BE2C (cell line): ENCODE results near the gene MBD5.

Experiments
- DNase-seq: peaks from one replicate; pipeline ENCODE4 v3.0.0-alpha.2; 2020
- H3K27me3 ChIP-seq: fragments of 250-450 bp; sonication (Bioruptor Pico); 2 replicates; pipeline ENCODE4 v1.5.1; 2020; ENCODE audit warnings: mild to moderate bottlenecking
- H3K36me3 ChIP-seq: fragments of 250-450 bp; sonication (Bioruptor Pico); 2 replicates; pipeline ENCODE4 v1.5.1; 2020; ENCODE audit warnings: mild to moderate bottlenecking
- H3K4me1 ChIP-seq: fragments of 250-450 bp; sonication (Bioruptor Pico); 2 replicates; pipeline ENCODE4 v1.5.1; 2020
- H3K4me3 ChIP-seq: 2 replicates; pipeline ENCODE4 v1.5.1; 2011; ENCODE audit warnings: low read depth, low read length
- H3K9me3 ChIP-seq: fragments of 250-450 bp; sonication (Bioruptor Pico); 2 replicates; pipeline ENCODE4 v1.5.1; 2020
- TF ChIP-seq, protein P1 (sequence below): IDR thresholded peaks from 2 replicates; pipeline ENCODE4 v1.5.1; 2012; ENCODE audit warnings: mild to moderate bottlenecking, low read depth, low read length

The MBD5 gene

GRCh38 chr2:148132412-148132811 is 111.5 kb downstream of the MBD5 start:
- no peaks in the 10 kb centered on the region for H3K9me3 ChIP-seq
- no peaks in the 10 kb centered on the region for H3K36me3 ChIP-seq
- H3K4me3 ChIP-seq: no peak overlapping the region
- TF ChIP-seq, protein P1, sequence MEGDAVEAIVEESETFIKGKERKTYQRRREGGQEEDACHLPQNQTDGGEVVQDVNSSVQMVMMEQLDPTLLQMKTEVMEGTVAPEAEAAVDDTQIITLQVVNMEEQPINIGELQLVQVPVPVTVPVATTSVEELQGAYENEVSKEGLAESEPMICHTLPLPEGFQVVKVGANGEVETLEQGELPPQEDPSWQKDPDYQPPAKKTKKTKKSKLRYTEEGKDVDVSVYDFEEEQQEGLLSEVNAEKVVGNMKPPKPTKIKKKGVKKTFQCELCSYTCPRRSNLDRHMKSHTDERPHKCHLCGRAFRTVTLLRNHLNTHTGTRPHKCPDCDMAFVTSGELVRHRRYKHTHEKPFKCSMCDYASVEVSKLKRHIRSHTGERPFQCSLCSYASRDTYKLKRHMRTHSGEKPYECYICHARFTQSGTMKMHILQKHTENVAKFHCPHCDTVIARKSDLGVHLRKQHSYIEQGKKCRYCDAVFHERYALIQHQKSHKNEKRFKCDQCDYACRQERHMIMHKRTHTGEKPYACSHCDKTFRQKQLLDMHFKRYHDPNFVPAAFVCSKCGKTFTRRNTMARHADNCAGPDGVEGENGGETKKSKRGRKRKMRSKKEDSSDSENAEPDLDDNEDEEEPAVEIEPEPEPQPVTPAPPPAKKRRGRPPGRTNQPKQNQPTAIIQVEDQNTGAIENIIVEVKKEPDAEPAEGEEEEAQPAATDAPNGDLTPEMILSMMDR: no peak
- H3K27me3 ChIP-seq: no peaks in the 10 kb centered on the region
- DNase-seq: no peak
- no peaks in the 10 kb centered on the region for H3K4me1 ChIP-seq

GRCh38 chr2:148135705-148136104 is 114.8 kb downstream of the MBD5 start:
- no peaks in the 10 kb centered on the region for H3K27me3 ChIP-seq
- no peak for DNase-seq
- H3K36me3 ChIP-seq: no peaks in the 10 kb centered on the region
- H3K9me3 ChIP-seq: no peaks in the 10 kb centered on the region
- no peak overlapping the region for H3K4me3 ChIP-seq
- TF ChIP-seq, protein P1: no peak
- H3K4me1 ChIP-seq: no peaks in the 10 kb centered on the region

DNA sequence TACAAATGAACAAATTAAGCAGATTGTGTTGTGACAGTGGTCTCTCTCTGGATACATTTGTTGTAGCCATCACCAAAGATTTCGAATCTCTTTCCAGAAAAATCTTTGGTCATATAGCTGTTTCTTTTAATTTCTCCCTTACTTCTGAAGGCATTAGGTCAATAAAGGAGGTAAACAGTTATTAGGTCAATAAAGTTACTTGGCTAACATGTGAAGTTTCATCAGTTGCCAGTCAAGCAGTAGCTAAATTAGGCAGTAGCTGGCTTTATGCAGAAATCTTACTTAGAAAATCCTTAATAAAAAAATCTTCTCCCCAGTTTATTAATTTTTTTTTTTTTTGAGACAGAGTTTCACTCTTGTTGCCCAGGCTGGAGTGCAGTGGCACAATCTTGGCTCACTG is 115.5 kb downstream of the MBD5 start:
- DNase-seq: no peak

DNA sequence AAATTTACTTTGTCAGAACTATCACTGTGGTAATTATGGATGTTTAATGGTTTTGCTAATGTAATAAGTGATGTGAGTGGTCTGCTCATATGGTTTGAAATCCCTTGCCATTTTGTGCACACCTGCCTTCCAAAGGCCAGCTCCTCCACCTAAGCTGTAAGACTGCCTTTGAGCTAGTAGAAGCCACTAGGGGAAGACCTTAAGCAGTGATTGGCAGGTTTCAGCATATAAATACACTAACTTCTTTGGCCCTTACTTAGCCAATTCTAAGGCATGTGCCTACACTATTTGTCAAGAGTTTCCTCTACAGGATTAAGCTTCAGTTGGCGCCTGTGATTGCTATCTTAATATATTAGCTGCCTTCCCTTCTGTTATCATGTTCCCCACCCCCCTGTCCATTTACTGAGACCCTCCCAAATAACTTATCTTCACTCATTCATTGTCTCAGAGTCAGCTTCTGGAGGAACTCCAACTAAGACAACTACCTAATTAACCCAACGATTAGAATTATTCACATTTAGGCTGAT is 141.1 kb downstream of the MBD5 start:
- TF ChIP-seq, protein P1: no peak
- no peaks in the 10 kb centered on the region for H3K27me3 ChIP-seq
- DNase-seq: no peak
- no peaks in the 10 kb centered on the region for H3K36me3 ChIP-seq
- no peaks in the 10 kb centered on the region for H3K9me3 ChIP-seq
- no peaks in the 10 kb centered on the region for H3K4me1 ChIP-seq
- no peak overlapping the region for H3K4me3 ChIP-seq

More for the DNA sequence above, 115.5 kb downstream of the MBD5 start:
- H3K4me1 ChIP-seq: no peaks in the 10 kb centered on the region
- H3K36me3 ChIP-seq: no peaks in the 10 kb centered on the region
- no peaks in the 10 kb centered on the region for H3K27me3 ChIP-seq
- TF ChIP-seq, protein P1: no peak
- H3K4me3 ChIP-seq: no peak overlapping the region
- H3K9me3 ChIP-seq: no peaks in the 10 kb centered on the region

DNA sequence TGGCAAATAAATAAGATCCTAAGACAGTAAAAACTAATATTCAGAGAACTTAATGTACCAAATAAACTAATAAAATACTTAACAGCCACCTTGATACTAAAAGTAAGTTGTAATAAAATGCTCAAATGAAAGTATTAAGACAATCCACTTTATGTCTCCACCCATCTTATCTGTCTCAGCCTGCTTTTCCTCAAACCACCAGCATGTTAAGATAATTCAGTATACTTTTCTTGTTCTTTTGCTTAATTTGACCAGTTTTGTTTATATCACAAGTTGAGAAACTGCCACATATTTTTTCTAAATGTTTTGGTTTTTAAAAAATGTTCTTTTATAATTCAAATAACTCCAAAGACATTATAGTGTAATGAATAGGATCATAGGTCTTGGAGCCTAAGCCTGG is 142.0 kb downstream of the MBD5 start:
- no peaks in the 10 kb centered on the region for H3K27me3 ChIP-seq
- DNase-seq: no peak
- no peaks in the 10 kb centered on the region for H3K9me3 ChIP-seq
- H3K36me3 ChIP-seq: no peaks in the 10 kb centered on the region
- no peaks in the 10 kb centered on the region for H3K4me1 ChIP-seq
- TF ChIP-seq, protein P1: no peak
- no peak overlapping the region for H3K4me3 ChIP-seq

DNA sequence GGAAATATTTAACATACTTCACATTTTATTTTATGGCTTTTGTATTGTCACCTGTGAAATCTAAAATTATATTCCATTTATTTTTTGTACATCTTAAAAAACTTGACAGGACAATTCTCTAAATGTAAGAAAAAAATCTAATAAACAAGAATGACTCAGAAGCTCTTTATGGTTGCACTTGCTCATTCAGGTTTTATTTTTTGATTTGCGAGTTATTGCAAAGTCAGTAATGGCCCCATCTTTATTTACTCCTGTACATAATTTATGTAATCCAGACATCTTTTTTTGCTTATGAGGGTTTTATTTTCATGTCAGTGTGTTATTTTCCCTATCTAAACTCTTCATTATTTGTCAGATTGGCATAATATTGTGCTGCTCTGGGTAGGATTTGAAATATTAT is 145.1 kb downstream of the MBD5 start:
- TF ChIP-seq, protein P1: no peak
- H3K9me3 ChIP-seq: no peaks in the 10 kb centered on the region
- no peak overlapping the region for H3K4me3 ChIP-seq
- no peak for DNase-seq
- no peaks in the 10 kb centered on the region for H3K27me3 ChIP-seq
- H3K36me3 ChIP-seq: no peaks in the 10 kb centered on the region
- H3K4me1 ChIP-seq: no peaks in the 10 kb centered on the region
